SIG-M5 treated with dmso at 0.1 percent for 504 hours (cell line): ENCODE data around the gene RGMA.
"Not testable (repeated sequence)": the region's sequence is repeated elsewhere in the genome, so short reads cannot be mapped to it uniquely, and the experiment has no call there.

Experiments
- DNase-seq: peaks from one replicate; lab custom pipeline; 2025; ENCODE audit not compliant: unreplicated experiment; lab: John Stamatoyannopoulos, UW

Gene RGMA

GRCh38 chr15:93035953-93036810, 52.8 kb downstream of the RGMA start:
- DNase-seq: peak; percentile 24

- no peak for DNase-seq
Measured at GRCh38 chr15:93035092-93035915, 53.7 kb downstream of the RGMA start.

- DNase-seq: no peak
Measured at GRCh38 chr15:93034512-93034911, 54.5 kb downstream of the RGMA start.

DNA sequence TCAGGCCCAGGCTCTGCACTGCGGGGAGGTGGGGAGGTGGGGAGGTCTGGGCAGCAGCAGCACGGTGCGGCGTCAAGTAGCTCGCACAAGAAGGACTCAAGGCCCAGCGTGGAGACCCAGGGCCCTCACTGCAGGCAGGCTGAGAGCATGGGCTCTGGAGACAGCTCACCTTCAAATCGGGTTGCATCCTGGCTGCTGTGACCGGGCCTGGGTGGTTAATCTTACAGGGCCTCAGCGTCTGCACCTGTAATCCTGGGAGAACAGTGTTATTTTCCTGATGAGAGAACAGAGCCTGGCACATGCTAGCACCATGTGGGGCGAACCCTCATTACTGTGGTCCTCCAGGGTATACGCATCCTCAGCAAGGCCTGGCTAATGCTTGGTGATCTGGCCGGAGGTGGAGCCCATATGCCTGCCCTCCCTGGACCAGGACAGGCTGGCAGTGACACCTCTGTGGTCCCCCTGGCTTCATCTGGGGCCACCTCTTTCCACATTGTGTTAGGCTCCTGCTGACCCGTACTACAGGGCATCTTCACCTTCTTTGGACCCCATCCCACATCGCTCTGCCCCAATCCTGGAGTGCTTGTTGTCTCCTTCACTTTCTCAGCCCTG, 55.5 kb downstream of the RGMA start:
- no peak for DNase-seq

DNA sequence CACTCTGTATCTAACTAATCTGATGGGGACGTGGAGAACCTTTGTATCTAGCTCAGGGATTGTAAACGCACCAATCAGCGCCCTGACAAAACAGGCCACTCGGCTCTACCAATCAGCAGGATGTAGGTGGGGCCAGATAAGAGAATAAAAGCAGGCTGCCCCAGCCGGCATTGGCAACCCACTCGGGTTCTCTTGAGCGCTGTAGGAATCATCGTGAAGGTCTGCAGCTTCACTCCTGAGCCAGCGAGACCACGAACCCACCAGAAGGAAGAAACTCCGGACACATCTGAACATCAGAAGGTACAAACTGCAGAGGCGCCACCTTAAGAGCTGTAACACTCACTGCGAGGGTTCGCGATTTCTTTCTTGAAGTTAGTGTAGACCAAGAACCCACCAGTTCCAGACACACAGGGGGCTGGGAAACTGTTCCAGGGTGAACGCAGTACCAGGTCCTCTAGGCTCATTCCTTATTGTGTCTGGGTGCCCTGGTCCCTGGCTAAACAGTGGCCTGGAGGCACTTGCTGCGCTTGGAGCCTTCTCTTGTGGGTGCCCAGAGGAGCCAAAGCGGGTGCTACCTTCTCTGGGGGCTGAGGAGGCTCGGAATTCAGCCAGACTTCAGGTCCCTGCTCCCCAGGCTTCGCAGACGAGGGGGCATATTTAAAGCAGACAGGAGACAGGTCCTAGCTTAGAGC, 56.4 kb downstream of the RGMA start:
- DNase-seq: not testable (repeated sequence)

GRCh38 chr15:93031557-93032384, 57.2 kb downstream of the RGMA start:
- not testable (repeated sequence) for DNase-seq

DNA sequence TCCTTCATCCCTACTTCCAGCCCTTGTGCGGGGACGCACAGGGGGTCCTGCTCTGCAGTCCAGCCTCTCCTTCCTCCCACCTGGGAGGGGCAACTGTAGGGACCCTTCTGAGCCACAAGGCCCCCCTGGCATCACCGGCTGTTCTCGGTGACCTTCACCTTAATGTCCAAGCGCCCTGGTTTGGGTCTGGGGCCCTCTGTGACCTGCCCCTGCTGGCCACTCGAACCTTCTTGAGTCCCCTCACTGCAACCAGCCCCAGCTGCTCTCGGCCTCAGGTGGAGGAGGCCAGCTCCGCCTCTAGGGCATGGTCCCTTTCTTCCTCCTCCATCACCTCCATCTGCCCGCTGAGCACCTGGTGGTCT, 57.9 kb downstream of the RGMA start:
- no peak for DNase-seq

- peak; percentile 54 for DNase-seq
Measured at GRCh38 chr15:93030430-93031102, 58.4 kb downstream of the RGMA start.

- no peak for DNase-seq
Measured at GRCh38 chr15:93029836-93030429, 59.1 kb downstream of the RGMA start.

GRCh38 chr15:93029214-93029835, 59.7 kb downstream of the RGMA start:
- no peak for DNase-seq

- peak; percentile 89 for DNase-seq
Measured at GRCh38 chr15:93028632-93029213, 60.3 kb downstream of the RGMA start.

DNA sequence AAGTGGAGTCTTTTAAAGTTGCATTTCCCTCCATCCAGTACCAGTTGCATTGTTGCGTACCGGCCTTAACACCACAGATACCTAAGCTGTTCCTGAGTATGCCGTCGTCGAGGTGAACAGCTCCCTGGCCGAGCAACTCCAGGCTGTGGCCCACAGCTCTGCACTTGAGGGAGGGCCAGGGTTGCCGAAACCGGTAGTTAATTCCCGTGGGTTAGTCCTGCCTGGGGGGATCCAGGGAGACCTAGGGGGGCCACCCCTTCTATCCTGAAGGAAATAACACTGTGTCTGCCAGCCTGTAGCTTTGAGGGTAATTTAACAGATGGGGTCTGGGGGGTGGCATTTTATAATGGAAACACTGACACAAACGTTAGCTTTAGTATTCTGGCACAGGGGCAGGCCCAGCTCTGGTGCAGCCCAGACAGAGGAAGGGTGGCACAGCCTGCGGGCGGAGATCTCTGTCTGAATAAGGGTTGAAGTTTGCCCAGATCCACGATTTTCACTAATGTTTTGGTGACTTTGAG, 60.8 kb downstream of the RGMA start:
- no peak for DNase-seq

DNA sequence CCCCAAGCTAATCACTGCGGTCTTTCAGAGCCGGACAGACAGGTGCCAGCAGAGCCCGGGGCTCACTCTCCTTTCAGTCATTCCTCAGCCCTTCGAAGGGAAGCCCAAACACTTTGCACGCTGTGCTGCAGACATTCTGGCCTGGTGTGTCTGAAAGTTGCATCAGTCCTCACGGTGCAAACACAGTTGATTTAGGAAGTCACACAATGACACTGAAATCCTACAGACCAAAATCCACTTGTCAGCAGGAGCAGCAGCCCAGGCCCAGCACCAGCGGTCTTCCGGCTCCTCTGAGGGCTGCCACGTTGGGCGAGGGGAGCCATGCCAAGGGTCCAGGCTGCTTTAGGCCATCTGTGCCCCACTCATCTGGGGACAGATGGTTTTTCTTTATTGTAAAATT, 61.6 kb downstream of the RGMA start:
- DNase-seq: no peak

GRCh38 chr15:93026380-93026817, 62.6 kb downstream of the RGMA start:
- no peak for DNase-seq

GRCh38 chr15:93025625-93025982, 63.4 kb downstream of the RGMA start:
- DNase-seq: no peak

DNA sequence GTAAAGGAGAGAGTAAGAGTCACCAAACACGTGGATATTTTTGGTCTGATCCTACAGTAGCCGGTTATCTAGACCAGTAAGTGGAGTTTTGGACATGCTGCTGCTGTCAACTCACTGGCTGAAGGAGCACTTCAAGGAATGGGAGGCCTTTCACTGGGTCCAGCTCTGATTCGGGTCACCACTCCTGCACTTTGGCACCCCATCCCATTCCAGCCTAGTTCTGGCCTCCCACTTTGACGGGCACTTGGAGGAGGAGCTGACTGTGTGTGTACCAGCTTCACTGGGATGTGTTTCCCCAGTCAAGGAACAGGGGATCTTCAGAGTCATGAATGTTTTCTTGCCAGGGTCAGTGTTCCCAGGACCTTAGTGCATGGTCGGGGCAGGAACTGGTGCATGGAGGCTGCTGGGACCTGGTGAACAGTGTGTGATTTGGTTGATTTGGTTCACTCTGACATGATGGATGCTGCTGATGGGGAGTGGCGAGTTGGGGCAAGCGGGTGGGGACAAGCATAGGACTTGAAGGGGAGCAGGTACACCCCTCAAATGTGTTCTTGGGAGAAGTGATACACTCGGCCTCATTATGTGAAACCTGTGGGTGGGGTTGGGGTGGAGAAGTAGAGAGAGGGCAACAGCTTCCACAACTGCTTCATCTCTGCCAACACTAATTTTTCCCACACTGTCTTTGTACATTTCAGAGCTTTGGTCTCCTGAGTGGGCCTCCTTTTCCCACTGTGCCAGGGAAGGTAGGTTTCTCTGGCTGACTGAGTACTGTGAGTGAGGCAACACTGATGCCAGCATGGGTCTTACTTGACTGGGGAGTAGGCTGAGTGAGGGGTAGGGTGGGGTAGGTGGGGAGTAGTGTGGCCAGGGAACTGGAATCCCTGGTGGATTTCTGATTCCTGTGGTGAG, 64.0 kb downstream of the RGMA start:
- DNase-seq: no peak

DNA sequence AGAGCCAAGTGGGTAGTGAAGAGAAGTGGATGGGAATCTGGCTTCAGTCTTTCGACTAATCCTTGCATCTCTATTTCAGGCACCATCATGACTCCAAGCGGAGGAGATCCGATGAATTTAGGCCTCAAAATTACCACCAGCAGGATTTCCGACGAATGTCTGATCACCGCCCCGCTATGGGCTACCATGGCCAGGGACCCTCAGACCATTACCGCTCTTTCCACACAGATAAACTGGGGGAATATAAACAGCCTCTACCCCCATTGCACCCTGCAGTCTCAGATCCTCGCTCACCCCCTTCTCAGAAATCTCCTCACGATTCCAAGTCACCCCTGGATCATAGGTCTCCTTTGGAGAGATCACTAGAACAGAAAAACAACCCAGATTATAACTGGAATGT, 64.7 kb downstream of the RGMA start:
- DNase-seq: no peak
